GM18499 (cell line): ENCODE results near the gene AADAC.
"Not testable (repeated sequence)": the region's sequence is repeated elsewhere in the genome, so short reads cannot be mapped to it uniquely, and the experiment has no call there.

Experiments used
- ATAC-seq: cut with Tn5 transposase; IDR thresholded peaks from one replicate; pipeline ENCODE4 v1.9.1; 2021; ENCODE audit warnings: moderate number of reproducible peaks; ENCODE audit not compliant: insufficient read depth, unreplicated experiment

The AADAC gene, protein sequence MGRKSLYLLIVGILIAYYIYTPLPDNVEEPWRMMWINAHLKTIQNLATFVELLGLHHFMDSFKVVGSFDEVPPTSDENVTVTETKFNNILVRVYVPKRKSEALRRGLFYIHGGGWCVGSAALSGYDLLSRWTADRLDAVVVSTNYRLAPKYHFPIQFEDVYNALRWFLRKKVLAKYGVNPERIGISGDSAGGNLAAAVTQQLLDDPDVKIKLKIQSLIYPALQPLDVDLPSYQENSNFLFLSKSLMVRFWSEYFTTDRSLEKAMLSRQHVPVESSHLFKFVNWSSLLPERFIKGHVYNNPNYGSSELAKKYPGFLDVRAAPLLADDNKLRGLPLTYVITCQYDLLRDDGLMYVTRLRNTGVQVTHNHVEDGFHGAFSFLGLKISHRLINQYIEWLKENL

DNA sequence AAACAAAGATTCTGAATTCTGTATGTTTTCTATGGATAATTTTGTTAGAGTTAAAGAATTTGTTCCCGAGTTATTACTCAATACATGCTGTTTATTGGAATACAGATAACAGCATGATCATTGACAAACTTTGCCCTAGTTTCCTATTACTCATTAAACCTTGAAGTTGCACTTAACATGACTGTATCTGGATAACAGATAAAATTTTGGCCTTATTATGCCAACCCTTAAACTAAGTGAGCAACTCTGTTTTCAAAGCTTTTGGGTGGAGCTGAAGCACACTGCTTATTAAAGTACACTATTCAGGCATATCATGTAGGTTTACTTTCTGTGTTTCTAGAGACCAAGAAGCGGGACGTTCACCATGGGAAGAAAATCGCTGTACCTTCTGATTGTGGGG is at the start of gene AADAC:
Gene AADAC, plus strand, starts transcription at position 318 of the 400 bp plus-strand sequence. Its CDS starts 47 bp downstream, at position 365.
- ATAC-seq = no peak

DNA sequence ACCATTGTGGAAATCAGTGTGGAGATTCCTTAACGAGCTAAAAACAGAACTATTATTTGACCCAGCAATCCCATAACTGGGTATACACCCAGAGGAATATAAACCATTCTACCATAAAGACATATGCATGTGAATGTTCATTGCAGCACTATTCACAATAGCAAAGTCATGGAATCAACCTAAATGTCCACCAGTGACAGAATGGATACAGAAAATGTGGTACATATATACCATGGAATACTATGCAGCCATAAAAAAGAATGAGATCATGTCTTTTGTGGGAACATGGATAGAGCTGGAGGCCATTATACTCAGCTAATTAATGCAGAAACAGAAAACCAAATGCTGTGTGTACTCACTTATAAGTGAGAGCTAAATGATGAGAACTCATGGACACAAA is 49.2 kb upstream of the AADAC start:
- ATAC-seq = not testable (repeated sequence)

DNA sequence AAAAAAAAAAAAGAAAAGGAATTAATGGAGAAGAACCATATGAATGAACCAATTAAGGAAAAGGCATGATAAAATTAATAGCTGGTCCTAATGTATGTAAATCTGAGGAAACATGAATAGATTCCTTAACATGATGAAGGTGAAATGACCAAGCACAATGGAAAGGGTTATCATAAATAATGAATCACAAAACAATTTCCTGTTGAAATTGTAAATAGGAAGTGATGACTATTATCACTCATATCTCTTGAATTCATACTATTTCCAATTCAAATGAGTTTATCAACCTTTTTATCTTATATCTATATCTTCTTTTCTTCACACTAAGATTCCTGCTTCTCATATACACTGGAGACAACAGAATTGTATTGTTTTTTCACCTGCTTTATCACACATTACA is 48.2 kb upstream of the AADAC start:
- no peak for ATAC-seq

DNA sequence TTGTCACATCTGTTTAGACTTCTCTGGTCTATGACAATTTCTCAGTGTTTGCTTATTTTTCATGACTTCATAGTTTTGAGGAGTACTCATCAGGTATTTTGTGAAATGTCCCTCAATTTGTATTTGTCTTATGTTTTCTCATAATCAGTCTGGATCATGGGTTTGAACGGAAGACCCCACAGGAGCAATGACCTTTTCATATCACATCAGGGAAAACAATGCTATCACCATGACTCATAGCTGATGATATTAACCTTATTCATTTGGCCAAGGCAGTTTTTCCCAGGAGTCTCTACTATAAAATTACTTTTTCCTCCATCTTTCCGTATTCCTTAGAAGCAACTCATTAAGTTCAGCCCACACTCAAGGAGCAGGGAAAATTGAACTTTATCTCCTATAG is 47.5 kb upstream of the AADAC start:
- ATAC-seq = no peak

DNA sequence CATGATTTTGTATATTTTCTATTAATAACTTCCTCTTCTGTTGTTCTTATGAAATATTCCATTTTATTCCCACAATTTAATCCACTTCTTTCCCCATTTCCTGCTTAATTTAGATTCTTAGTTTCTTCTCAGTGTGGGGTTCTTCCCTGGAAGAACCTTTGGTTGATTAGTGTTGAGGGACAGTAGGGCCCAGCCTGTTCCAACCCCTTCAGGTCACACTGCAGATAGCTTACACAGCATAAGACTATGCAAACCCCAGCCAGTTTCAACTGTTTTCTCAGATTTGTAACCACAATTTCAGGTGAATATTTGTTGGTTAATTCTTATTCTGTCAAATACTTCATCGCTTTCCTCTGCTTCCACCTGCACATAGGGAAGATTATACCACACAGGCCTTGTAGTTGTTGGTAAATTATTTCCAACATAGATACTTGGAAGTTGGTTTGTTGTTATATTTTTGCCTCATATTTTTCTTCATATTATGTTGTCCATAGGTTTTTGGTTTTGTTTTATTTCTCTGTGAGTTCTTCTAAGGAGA is 45.5 kb upstream of the AADAC start:
- no peak for ATAC-seq

DNA sequence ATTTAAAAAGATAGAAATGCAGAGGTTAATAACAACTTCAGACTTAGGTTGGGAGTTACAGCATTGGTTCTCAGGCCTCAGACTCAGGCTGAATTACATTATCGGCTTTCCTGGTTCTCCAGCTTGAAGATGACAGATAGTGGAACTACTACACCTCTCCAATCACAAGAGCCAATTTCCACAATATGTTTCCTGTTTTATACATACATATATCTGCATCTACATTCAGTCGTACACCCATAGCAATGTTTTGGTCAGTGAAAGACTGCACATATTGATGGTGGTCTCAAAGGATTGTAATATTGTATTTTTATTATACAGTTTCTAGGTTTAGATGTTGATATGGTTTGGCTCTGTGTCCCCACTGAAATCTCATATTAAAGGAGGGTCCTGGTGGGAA is 44.7 kb upstream of the AADAC start:
- ATAC-seq = no peak

DNA sequence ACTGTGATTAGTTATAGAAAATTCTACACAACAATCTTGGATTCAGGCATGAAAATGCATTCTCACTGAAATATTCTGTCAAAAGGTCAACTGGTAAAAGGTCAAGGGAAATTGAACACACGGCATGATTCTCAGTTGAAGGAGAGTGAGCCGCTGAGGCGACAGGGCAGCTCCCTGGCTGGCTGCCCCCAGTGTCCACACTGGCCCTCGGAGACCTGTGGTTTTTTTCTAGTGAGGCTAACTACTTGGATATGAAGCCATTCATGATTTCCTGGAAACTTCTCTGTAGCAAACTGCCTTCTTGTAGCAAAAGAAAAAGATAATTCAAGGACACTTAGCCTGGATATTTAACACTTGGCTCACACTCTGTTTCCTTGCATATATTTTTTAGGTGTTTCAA is 43.0 kb upstream of the AADAC start:
- ATAC-seq = no peak

DNA sequence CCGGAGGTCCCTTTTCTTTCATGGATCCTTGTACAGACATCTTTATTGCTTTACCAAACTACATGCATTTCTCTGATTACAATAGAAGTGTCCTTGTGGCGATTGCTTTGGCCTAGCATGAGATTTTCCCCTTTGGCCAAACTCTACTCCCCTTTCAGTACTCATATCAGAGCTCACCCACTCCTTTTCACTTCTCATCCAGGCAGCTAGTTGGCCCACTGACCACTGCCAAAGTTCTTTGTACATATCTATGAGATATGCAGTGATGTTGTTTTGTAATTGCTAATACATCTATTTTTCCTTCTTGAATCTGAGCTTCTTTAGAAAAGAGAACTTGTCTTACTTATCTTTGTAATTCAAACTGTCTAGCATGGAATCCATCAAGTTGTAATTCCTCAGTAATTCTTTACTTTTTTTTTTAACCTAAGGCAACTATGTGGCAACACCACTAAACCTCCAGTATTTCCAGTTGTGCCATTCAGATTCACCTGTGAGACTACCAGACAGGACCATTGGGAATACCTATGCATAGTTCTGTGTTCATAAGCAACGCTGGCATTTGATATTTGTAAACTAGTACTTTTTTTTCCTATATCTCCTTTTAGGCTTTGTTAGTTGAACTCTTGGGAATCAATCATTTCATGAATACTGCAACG is 41.0 kb upstream of the AADAC start:
- ATAC-seq = no peak

DNA sequence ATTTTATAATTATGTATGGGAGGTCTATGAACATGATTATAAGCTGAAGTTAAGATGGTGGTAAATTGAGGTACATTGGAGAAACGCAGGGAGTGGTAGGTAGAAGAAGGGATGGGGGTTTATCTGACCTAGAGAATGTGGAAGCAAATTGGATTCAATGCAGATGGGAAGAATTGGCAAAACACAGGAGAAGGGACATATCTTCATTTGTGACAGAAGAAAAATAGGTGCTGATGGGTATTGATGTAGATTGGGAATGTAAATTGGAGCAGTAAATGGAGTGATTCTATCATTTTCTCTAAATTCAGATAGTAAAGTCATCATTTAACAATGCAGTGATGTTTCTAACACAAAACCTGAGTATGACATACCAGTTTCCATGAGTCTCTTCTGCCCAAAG is 39.7 kb upstream of the AADAC start:
- no peak for ATAC-seq

DNA sequence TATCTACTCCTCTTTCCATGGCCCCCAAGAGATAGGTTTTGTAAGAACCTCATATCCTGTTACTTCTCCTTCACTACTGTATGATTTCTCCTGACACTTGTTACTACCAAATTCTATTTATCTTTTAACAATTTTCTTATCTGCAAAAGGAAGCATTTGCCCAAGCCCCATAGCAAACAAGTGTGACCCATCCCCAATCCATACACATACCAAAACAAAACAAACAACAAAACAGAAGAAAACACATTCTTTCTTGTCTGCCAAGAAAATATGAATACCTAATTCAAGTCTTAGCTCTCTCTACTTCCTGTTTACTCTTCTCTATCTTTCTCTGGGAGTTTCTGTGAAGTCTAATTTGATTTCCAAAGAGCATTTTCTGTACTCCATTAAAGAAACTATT is 39.0 kb upstream of the AADAC start:
- no peak for ATAC-seq

DNA sequence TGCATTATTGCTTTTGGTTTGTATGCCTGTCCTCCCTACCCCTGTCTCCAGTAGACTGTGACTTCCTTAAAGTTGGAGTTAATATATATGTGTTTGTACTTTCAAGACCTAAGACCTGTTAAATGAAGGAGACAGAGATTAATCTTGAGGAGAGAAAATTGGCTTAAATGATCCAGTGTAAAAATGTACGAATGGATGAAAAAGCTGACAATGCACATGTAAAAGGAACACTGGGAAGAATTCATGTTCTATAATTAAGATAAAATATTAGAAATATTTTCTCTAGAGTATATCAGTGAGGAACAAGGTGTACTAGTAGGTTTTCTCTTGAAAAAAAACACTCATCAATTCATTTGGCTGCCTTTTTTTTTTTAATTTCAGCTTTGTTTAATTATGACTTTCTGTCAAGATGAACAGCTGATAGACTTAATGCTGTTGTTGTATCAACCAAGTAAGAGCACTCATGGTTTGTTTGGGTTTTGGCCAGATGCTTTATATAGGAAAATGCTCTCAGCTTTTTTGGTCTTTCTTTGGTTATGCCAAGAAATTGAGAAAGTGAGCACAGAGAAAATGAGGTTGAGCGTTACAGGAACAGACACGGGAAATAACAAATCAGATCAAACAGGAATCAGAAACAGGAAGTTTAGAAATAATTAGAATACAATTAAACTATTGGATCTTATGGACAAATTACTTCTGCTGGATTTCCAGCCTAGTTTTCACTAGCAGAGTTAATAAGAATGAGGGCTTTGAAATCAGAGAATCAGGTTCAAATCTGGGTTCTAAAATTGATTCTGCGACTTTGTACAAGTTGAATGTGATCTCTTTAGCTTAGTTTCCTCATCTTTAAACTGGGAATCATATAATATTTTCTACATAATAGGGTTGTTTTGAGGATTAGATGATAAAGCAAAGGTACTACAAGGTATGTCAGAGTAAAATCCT is 38.3 kb upstream of the AADAC start:
- no peak for ATAC-seq

DNA sequence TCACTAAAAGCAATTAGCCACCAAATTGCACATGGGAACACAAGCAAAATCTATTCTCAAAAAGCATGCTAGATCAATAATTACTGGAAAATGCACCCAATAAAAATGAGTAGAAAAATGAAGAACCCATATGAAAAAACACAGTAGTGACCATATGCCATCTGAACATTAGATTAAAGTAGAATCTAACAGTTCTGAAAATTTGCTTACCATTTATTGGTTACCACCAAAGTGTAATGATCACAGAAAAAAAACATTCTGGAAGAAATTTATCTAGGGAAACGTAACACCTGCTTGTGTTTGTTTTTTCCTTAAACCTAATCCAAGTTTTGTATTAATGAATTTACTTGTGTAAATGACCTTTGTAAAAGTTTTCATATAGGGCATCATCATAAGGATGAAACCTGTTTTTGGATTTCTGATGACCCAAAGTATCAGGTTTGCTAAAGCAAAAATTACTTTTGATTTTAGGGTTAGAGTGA is 37.6 kb upstream of the AADAC start:
- no peak for ATAC-seq

DNA sequence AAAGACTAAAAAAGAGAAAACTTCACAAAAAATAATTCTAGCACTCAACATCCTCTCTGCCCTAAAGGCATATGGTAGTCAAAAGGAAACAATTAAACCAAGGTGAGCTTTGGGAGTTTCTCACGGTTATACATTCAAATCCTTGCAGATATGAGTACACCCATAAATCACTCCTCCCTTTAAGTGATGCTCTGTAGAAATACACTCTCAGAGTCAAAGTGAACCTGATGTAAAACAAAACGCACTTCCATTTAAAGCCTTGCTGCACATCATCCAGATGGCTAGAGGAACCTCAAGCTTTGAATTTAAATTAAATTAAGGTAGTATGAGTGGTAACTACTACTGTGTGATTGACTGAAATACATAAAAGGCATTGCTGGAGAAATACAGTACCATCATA is 36.0 kb upstream of the AADAC start:
- no peak for ATAC-seq

DNA sequence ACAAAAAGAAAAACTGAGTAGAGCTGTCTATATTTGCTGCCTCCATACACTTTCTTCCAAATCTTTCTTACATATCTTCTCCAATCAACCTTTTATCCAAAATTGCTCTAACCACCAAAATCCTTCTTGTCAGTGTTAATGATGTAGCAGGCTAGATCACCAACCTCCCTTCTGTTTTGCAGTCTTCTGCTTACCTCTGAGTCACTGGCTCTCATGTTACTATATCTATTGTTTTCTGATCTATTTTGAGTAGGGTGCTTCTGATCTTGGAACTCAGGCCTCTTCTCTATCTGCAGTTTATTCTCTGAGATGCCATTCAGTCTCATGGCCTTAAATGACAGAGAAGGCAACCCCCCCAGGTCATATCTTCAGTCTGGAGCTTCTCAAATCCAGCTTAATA is 26.3 kb upstream of the AADAC start:
- ATAC-seq = no peak

DNA sequence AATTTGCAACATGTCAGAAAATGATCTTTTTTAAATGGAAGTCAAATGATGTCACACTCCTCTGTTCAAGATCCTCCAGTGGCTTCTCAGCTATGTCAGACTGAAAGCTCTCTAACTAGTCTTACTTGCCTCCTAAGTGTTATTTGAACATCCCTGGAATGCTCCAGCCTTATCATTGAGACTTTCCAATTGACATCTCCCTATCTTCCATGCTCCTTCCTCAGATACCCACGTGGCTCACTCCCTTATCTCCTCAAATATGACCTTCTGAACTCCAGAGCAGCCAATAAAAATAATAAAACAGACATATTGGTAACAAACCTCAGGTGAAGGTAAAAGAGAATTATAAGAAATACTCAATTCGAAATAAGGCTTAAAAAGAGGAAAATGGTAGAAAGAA is 25.5 kb upstream of the AADAC start:
- no peak for ATAC-seq

DNA sequence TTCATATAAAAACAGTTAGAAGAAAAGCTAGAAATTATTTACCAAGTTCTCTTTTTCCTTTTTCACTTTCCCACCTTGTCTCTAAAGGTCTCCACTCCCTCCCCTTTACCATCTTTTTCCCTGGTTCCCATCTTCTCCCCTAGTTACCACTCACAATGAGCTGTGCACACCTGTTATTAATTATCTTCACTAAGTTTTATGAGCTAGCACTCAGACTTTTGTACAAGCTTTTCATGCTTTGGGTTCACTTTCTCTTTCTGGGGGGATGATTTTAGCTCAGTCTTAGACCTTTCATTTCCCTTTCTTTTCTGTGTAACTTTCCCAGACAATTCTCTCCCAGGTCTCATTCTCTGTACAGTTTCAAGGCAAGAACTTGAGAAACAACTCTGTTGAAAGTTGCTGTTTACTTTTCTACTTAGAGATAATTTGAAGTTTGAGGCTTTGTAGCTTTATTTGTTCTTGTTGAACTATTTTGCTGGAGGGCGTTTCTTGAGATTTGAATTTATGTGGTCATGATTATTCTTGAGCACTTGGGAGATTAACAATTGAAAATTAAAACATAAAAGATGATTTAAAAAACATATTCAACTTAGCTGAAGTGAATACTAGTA is 24.0 kb upstream of the AADAC start:
- ATAC-seq = no peak

DNA sequence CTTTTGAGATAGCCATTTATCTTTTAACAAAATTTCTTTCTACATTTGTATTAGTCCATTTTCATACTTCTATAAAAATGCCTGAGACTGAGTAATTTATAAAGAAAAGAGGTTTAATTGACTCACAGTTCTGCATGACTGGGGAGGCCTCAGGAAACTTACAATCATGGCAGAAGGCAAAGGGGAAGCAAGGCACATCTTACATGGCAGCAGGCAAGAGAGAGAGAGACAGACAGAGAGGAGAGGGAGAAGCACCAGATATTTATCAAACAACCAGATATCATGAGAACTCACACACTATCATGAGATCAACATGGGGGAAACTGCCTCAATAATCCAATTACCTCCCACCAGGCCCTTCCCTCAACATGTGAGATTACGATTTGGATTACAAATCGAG is 23.2 kb upstream of the AADAC start:
- ATAC-seq = not testable (repeated sequence)

DNA sequence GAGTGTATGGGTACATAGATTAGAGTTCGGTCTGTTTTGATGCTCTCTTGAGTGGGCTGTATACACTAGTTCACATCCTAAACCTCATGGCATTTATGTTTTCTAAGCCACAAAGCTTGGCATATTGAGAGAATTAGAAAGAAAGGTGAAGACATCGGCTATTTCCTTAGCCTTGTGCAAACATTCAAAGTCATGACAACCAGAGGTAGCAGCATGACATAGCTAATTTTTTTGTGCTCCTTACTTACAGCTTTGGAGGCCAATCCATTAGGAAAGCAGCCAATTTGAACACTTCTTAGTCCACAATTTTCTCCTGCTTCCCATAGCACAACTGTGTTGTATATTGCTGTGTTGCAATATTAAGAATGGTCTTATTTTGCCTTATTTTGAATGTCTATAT is 21.5 kb upstream of the AADAC start:
- no peak for ATAC-seq

DNA sequence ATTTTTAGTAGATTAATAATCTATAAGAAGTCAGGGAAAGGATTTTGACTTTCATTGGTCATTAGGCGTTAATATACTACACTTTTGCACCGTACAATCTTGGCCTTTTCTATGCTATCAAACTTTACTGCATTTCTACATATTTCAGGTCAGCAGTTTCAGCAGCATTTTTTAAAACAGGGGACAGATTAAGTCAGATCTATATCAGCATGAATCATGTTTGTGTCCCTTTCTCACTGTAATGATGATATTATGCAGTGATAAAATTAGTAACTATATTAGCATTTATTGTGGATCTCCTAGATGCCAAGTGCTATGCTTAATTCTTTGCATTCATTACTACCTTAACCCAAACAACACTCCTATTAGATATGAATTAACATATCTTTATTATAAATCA is 20.3 kb upstream of the AADAC start:
- no peak for ATAC-seq

DNA sequence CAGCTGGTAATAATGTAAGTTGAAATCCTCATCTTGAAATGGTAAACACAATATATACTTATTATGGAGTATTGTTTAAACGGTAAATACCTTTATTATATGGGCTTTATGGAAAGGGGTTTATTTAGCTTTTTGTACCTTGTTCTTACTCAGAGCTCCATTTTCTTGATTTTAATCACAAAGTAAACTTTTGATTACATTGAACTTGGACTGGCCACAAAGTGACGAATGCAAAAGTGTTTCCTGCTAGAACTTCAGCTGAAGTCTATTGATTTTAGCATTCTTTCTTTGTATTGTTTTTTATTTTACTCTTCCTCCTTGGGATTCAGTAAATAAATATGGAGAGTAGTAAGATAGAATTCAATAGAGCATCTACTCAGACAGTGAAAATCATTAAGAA is 19.8 kb upstream of the AADAC start:
- no peak for ATAC-seq
